Measurements from ENCODE around the gene GRAMD4.
"Not testable (repeated sequence)": the region's sequence is repeated elsewhere in the genome, so short reads cannot be mapped to it uniquely, and the experiment has no call there.

Gene GRAMD4

GRCh38 chr22:46617986-46618647 is 2.1 kb upstream of the GRAMD4 start:
- no peak for DNase-seq (ENCODE audit: low read depth)
- no peak overlapping the region for H3K4me3 ChIP-seq (ENCODE audit: low read length)
- TF ChIP-seq, protein P1, sequence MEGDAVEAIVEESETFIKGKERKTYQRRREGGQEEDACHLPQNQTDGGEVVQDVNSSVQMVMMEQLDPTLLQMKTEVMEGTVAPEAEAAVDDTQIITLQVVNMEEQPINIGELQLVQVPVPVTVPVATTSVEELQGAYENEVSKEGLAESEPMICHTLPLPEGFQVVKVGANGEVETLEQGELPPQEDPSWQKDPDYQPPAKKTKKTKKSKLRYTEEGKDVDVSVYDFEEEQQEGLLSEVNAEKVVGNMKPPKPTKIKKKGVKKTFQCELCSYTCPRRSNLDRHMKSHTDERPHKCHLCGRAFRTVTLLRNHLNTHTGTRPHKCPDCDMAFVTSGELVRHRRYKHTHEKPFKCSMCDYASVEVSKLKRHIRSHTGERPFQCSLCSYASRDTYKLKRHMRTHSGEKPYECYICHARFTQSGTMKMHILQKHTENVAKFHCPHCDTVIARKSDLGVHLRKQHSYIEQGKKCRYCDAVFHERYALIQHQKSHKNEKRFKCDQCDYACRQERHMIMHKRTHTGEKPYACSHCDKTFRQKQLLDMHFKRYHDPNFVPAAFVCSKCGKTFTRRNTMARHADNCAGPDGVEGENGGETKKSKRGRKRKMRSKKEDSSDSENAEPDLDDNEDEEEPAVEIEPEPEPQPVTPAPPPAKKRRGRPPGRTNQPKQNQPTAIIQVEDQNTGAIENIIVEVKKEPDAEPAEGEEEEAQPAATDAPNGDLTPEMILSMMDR (conservative IDR thresholded peaks at IDR 0.05; ENCODE audit: low read depth, low read length), result no peak

DNA sequence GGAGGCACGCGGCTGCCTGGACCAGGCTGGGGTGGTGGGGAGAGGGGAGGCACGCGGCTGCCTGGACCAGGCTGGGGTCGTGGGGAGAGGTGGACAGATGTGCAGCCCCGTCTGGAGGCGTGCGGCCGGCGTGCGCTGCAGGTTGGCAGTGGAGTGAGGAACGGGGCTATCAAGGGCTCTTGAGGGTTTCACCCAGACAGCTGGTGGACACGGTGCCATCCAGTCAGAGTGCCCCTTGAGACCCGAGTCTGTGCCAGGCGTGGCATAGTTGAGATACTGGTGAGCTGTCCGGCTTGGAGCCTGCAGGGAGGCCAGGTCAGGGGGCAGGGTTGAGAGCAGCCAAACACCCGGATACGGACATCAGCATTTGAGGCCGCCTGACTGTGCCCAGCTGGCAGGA is 1.5 kb upstream of the GRAMD4 start:
- TF ChIP-seq, protein P1 (conservative IDR thresholded peaks at IDR 0.05; ENCODE audit: low read depth, low read length), result no peak
- no peak overlapping the region for H3K4me3 ChIP-seq (ENCODE audit: low read length)
- no peak for DNase-seq (ENCODE audit: low read depth)

DNA sequence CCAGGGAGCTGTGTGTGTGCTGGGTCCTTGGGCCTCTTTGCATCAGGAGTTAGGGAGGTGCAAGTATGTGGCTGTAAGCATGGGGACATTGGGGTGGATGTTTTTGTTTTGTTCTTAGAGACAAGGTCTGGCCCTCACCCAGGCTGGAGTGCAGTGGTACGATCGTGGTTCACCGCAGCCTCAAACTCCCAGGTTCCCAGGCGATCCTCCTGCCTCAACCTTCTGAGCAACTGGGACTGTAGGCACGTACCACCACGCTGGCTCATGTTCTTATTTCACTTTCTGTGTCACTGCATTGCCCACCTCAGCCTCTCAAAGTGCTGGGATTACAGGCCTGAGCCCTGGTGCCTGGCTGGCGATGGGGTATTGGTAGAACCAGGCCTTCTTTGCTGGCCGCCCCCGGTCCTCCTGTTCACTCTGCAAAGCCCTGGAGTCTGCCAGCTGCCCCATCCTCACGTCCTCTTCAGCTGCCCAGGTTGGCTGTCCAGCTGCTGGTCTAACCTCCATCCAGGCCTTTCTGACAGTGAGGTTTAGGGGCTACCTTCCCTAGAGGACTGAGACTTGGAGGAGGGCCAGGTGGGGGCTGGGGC is 851 bp upstream of the GRAMD4 start:
- H3K4me3 ChIP-seq (ENCODE audit: low read length), result no peak overlapping the region
- TF ChIP-seq, protein P1 (conservative IDR thresholded peaks at IDR 0.05; ENCODE audit: low read depth, low read length), result no peak
- no peak for DNase-seq (ENCODE audit: low read depth)

GRCh38 chr22:46620588-46621242 is 529 bp downstream of the GRAMD4 start:
- TF ChIP-seq, protein P1 (conservative IDR thresholded peaks at IDR 0.05; ENCODE audit: low read depth, low read length), result no peak
- H3K4me3 ChIP-seq (ENCODE audit: low read length), result no peak overlapping the region
- DNase-seq (ENCODE audit: low read depth), result no peak

DNA sequence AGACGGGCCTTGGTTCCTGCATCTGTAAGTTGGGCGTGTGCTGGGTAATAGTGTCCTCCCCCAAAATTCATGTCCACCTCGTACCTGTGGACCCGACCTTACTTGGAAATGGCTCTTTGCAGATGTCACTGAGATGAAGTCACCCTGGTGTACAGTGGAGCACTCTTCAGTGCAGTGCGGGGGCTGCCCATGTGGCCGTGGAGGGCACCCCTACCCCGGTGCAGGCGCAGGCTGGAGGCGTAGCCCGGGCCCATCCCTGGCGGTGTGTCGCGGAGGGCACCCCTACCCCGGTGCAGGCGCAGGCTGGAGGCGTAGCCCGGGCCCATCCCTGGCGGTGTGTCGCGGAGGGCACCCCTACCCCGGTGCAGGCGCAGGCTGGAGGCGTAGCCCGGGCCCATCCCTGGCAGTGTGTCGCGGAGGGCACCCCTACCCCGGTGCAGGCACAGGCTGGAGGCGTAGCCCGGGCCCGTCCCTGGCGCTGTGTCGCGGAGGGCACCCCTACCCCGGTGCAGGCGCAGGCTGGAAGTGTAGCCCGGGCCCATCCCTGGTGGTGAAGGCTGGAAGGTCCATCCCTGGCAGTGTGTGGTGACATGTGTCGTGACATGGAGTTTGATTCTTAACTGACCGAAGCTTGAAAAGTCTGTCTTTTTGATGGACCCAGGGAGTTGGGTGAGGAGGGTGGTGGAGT is 1.2 kb downstream of the GRAMD4 start:
- not testable (repeated sequence) for H3K4me3 ChIP-seq (ENCODE audit: low read length); DNase-seq (ENCODE audit: low read depth)

- H3K4me3 ChIP-seq (ENCODE audit: low read length), result no peak overlapping the region
- TF ChIP-seq, protein P1 (conservative IDR thresholded peaks at IDR 0.05; ENCODE audit: low read depth, low read length), result no peak
- DNase-seq (ENCODE audit: low read depth), result no peak
Measured at GRCh38 chr22:46622081-46622521, 1.9 kb downstream of the GRAMD4 start.

DNA sequence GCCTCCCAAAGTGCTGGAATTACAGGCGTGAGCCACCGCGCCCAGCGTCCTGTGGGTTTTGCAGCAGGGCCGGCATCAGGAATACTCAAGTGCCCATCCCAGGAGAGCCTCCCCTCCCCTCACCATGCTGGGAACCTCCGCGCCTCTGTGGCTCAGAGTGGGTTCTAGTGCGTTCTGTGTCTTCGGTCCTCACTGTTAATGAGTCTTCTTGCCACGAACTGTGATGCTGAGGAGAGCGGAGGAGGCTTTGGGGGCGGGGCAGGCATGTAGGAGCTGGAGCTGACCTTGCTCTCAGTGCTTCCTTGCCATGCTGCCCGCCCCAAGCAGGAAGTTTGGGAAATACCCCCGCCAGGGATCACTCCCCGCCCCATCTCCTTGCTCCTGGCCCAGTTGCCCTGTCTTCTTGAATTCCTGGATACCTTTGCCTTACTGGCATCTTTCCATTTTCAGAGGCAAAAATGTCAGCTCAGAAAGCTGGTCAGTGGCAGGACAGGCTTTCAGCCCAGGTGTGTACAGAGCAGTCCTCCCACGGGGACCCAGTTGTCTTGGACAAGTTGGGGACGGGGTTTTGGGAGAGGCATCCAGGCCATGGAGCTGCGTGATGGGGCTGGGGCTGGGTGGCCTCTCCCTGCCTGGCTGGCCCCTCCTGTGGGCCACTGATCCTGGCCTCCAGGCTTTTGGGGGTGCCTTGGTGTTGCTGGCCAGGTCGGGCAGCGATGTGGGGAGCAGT is 5.1 kb downstream of the GRAMD4 start:
- H3K4me3 ChIP-seq (ENCODE audit: low read length), result no peak overlapping the region
- TF ChIP-seq, protein P1 (conservative IDR thresholded peaks at IDR 0.05; ENCODE audit: low read depth, low read length), result no peak
- no peak for DNase-seq (ENCODE audit: low read depth)

Measured in retinal pigment epithelial cell (primary cell).